DND-41 (cell line): ENCODE results near the gene N4BP2L1.

Experiments
- CTCF ChIP-seq: IDR thresholded peaks from 2 replicates; pipeline ENCODE4 v1.5.1; 2012; ENCODE audit warnings: borderline replicate concordance, low read length, moderate library complexity, mild to moderate bottlenecking; ENCODE audit not compliant: poor library complexity, severe bottlenecking; ENCODE audit errors: extremely low read depth
- EZH2 ChIP-seq: IDR thresholded peaks from 3 replicates; pipeline ENCODE4 v1.6.1; 2012; ENCODE audit warnings: borderline replicate concordance, low read depth, mild to moderate bottlenecking, moderate library complexity, low read length, inconsistent platforms; ENCODE audit not compliant: severe bottlenecking

- TF ChIP-seq CTCF (no peak), EZH2 (no peak)
These were observed 709 bp downstream of the N4BP2L1 start for GRCh38 chr13:32426990-32427851.
